GM19328 (cell line): Measurements from ENCODE around the gene AKIRIN1.
"Not testable (repeated sequence)": the region's sequence is repeated elsewhere in the genome, so short reads cannot be mapped to it uniquely, and the experiment has no call there.

ENCODE experiments used
- ATAC-seq: cut with Tn5 transposase; IDR thresholded peaks from one replicate; pipeline ENCODE4 v1.9.1; 2021; ENCODE audit warnings: mild to moderate bottlenecking, moderate library complexity; ENCODE audit not compliant: unreplicated experiment

AKIRIN1 gene

DNA sequence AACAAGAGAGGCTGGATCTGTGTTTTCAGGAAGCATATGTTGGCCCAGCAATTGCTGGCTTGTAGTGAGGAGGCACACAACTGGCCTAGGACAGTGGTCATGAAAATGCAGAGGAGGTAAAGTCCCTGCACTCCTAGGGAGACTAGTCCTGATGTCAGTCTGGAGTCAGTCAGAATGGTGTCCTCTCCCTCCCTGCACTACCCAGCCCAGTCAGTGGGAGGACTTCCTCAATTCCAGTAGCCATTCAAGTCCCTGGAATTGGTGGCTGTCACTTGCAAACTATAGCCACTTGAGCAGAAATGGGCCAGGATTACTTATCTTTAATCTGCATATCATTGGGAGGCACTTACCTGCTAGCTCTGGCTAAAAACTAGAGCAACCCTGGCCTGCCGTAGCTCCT, 53.7 kb downstream of the AKIRIN1 start:
- no peak for ATAC-seq

DNA sequence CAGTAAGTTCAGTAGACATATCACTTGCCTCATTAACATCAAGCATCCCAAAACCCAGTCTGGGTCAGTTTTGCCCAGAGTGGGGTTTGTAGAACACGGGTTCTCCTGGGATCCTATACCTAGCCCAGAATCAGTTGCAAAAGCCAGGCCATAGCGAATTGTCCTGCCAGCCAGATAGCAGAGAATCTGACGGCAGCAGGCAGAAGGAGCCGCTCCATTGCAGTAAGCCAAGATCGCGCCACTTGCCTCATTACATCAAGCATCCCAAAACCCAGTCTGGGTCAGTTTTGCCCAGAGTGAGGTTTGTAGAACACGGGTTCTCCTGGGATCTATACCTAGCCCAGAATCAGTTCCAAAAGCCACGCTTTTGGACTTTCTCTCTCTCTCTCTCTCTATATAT, 54.2 kb downstream of the AKIRIN1 start:
- no peak for ATAC-seq

DNA sequence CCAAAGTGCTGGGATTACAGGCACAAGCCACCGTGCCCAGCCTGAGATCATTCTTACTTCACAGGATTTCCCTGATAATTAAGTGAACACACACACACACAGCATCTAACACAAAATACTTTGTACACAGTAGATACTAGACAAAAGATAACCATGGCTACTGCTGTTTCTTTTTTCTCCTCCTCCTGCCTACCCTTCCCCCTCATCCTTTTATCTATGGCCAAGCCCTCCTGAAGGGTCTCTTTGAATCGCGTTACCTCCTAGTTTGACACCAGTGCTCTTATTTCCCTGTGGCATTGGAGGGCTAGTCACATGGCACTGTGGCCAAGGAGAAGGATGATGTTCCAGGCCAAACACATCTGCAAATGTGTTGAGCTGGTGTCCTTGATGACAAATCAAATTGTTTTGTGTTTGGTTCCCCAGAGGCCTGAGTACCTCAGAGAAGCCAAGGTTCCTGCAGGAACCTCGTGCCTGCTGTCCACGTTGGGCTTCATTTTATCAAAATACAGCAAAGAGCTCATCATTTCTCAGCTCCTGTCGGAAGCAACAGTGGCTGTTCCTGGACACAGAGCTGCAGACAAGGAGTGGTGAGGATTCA, 55.6 kb downstream of the AKIRIN1 start:
- ATAC-seq, result no peak

DNA sequence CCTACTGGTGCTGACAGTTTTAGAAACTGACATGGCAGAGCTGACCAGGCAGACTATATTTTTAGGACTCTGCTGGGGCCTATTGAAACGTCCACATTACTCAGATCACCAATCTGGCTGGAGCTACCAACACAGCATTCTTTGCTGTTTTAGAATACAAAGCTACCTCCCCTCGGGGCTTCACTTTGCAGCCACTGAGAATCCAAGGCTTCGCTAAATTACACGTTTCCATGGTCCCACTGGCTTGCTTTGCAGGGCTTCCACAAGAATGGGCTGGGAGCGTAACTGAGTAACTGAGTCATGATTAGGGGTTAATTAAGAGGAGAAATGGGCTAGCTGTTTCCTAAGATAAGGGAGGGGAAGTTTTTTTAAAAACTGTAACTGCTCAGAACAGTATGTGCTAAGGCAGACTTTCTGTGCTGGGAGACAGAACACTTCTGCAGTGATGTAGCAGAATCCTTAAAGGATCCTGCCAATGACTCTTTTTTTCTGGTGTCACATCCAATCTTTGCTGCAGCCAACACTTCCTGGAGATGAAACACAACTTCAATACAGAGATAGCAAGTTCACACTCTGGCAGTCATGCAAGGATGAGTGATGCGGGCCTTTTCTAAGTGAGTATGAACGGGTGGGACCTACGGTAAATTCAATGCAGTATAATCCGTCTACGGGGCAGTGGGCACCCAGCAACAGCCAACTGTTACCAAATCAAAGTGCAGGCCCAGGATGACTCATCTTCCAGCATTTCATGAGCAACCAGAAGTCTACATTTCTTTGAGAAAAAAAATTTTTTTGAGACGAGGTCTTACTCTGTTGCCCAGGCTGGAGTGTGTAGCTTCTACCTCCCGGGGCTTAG, 56.5 kb downstream of the AKIRIN1 start:
- ATAC-seq, result no peak

DNA sequence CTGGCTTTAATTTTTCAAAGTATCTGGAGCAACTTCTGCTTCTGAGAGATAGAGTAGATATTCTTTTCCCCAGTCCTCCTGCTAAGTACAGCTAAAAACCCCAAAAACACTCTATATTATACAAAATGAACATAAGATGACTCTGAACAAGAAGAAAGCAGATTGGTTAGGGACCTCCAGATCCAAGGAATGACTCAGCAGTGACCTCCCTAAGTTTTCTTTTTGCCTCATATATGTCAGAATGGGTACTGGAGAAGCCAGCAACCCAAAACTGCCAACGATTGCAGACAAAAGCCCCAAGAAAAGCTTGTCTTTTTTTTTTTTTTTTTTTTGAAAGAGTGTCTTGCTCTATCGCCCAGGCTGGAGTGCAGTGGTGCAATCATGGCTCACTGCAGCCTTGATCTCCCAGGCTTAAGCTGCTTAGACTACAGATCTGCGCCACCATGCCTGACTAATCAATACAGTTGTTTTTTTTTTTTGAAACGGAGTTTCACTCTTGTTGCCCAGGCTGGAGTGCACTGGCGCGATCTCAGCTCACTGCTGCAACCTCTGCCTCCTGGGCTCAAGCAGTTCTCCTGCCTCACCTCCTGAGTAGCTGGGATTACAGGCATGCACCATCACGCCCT, 57.8 kb downstream of the AKIRIN1 start:
- no peak for ATAC-seq

DNA sequence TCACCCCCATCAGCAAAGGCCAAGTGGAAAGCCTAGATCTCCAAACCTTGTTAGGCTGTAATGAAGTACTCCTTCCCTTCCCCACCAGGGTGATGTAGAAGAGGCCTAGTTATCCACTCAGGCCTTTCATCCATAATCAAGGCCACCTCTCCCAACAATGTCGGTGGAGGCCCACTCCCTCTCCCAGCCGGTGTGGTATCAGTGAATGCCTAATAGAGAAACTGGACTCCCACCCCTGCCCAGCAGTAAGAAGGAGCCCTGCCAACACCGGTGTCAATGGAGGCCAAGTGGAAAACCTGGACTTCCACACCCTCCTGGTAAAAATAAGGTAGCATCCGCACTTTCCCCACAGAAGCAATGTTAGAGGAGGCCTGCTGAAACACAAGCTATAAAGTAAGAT, 58.9 kb downstream of the AKIRIN1 start:
- no peak for ATAC-seq

DNA sequence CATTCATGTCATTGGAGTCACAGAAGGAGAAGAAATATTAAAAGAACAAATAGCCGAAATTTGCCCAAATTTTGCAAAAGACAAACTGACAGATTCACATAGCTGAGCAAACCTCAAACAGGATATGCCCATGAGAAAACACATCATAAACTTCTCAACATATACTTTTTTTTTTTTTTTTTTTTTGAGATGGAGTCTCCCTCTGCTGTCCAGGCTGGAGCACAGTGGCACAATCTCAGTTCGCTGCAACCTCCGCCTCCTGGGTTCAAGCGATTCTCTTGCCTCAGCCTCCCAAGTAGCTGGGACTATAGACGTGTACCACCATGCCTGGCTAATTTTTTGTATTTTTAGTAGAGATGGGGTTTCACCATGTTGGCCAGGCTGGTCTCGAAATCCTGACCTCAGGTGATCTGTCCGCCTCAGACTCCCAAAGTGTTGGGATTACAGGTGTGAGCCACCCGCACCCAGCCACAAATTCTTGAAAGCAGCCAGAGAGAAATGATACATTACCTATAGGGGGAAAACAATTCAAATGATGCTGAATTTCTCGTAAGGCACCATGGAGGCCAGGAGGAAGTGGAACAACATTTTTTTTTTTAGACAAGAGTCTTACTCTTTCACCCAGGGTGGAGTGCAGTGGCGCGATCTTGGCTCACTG, 60.2 kb downstream of the AKIRIN1 start:
- ATAC-seq, result not testable (repeated sequence)

DNA sequence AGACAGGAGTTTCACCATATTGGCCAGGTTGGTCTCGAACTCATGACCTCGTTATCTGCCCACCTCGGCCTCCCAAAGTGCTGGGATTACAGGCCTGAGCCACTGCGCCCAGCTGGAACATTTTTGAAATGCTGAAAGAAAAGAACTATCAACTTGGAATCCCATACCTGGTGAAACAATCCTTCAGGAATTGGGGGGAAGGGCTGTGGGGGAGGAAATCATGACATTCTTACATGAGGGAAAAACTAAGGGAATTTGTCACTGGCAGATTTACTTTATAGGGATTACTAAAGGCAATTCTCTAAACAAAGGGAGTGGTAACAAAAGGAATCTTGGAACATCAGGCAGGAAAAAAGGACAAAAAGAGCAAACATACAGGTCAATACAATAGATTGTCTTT, 60.9 kb downstream of the AKIRIN1 start:
- no peak for ATAC-seq

DNA sequence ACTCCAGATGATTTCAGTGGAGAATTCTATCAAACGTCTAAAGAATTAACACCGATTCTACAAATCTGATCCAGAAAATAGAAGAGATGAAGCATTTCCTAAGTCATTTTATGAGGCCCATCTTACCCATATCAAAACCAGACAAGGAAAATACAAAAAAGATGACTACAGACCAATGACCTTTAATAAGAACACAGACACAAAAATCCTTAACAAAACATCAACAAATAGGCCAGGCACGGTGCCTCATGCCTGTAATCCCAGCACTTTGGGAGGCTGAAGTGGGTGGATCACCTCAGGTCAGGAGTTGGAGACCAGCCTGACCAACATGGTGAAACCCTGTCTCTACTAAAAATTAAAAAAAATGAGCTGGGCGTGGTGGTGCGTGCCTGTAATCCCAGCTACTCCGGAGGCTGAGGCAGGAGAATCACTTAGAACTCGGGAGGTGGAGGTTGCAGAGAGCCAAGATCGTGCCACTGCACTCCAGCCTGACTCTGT, 64.2 kb downstream of the AKIRIN1 start:
- ATAC-seq, result not testable (repeated sequence)
